Uterus (tissue), 4 donors: ENCODE measurements around the gene NINL. TPM values are rescaled to one million over a fixed set of nuclear protein-coding genes. Genes with fewer than 3 reads are reported as not detected.
A peak's percentile ranks its signal among the peaks of the same experiment; 100 is the strongest.
"Not testable (repeated sequence)": the region's sequence is repeated elsewhere in the genome, so short reads cannot be mapped to it uniquely, and the experiment has no call there.

Experiments
- DNase-seq, 2 donors: peaks; one replicate each; pipeline ENCODE4 v3.0.0-alpha.2; 2019 to 2020
- H3K27ac ChIP-seq, 2 donors: fragments of 200-600 bp; sonication (generic); 1 replicate in 1 of 2; 2 replicates in 1 of 2; pipeline ENCODE4 v1.5.1; 2016 to 2018
- H3K27me3 ChIP-seq, 2 donors: fragments of 200-600 bp; sonication (generic); one replicate each; pipeline ENCODE4 v1.5.1; 2018 to 2019; ENCODE audit warnings: control low read depth in 1 of 2
- H3K36me3 ChIP-seq, 2 donors: fragments of 200-600 bp; sonication (generic); one replicate each; pipeline ENCODE4 v1.5.1; 2019; ENCODE audit warnings: control low read depth in 1 of 2
- H3K4me1 ChIP-seq, 2 donors: fragments of 200-600 bp; sonication (generic); one replicate each; pipeline ENCODE4 v1.5.1; 2018 to 2019; ENCODE audit warnings: control low read depth in 1 of 2
- H3K4me3 ChIP-seq, 2 donors: fragments of 200-600 bp; sonication (generic); 1 replicate in 1 of 2; 2 replicates in 1 of 2; pipeline ENCODE4 v1.5.1; 2018 to 2019; ENCODE audit warnings: mild to moderate bottlenecking in 1 of 2
- H3K9me3 ChIP-seq, 2 donors: fragments of 200-600 bp; sonication (generic); one replicate each; pipeline ENCODE4 v1.5.1; 2019; ENCODE audit warnings: control low read depth in 1 of 2
- POLR2A ChIP-seq, 2 donors: fragments of 450-650 bp; IDR thresholded peaks; one replicate each; pipeline ENCODE4 v1.6.1; 2016; ENCODE audit warnings: antibody characterized with exemption in 2 of 2, mild to moderate bottlenecking in 1 of 2, moderate library complexity in 1 of 2
- intact Hi-C: fragments of 100-400 bp; cut with DNase I; formaldehyde crosslinking; loops from one replicate; pipeline ENCODE4 v1.15.1; 2023; ENCODE audit warnings: low total_unique reads
- total RNA-seq, 4 donors: library from RNA; depleted of rRNA in 3 of 4; stranded (reverse); fragments of >200 nt in 3 of 4; gene quantifications; one replicate each; pipeline versions ENCODE4 v1.1.0 to v1.2.4, GENCODE V29; 2014 to 2023
- TF ChIP-seq, protein P1 (sequence below), 4 experiments: fragments of 200-600 bp in 2 of 4; fragments of 450-650 bp in 2 of 4; sonication (generic) in 2 of 4; IDR thresholded peaks; one replicate each; pipeline ENCODE4 v1.5.1; 2016 to 2019; ENCODE audit warnings: antibody characterized with exemption in 4 of 4, mild to moderate bottlenecking in 2 of 4, moderate library complexity in 1 of 4
- donor health status: DM: yes; HTN: yes; CAD: no.

Gene NINL
- total RNA-seq: 10 to 100 TPM in 3 of 4 donors, 1 to 10 TPM in 1; 5.0 to 22.3 (median 14.7) TPM

DNA sequence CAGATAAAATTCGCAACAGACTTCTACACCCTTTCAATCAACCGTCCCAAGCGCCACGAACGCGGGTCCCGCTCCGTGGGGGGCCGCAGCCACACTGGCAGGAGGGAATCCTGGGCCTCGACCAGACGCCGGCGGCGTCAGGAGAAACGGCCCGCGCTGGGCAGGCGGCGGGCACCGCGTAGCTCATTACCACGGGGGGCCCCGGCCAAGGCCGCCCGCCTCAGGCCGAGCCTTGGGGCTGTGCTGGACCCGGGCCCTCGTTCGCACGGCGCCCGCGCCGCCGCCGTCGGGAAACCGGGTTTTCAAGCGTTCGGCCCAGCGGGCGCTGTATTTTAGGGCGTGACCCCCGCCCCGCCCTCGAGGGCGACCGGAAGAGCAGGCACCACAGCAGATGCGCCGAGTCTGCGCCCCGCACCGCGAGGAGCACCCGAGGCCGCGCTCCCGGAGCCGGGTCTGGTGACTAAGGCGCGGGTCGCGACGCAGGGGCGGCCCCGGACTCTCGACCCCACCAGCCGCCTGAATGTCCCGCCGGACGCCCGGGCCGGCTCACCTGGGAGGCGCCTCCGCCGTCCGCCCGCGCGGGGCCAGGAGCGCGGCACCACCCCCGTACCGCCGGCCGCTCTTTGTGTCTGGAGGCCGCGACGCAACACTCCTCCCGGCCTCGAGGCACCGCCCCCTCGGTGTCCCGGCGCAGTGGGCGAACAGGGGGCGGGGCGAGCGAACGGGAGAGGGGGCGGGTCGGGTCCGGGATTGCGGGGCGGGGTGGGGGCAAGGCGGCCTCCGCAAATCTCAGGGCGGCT lies at the start of gene NINL:
NINL (minus strand) TSS at position 627 of the 800 bp plus-strand sequence. CDS start 58,944 bp downstream, outside the sequence.
- peak; percentile 55 to 59 for DNase-seq
- Histone ChIP-seq H3K27ac (peak within 1 kb of the TSS; percentile 13 to 68), H3K27me3 (no peaks in the 10 kb centered on the region), H3K36me3 (no peaks in the 10 kb centered on the region), H3K4me3 (peak within 1 kb of the TSS; percentile 24 to 78), H3K4me1 (no peaks in the 10 kb centered on the region), H3K9me3 (no peaks in the 10 kb centered on the region)
- TF ChIP-seq, protein P1, sequence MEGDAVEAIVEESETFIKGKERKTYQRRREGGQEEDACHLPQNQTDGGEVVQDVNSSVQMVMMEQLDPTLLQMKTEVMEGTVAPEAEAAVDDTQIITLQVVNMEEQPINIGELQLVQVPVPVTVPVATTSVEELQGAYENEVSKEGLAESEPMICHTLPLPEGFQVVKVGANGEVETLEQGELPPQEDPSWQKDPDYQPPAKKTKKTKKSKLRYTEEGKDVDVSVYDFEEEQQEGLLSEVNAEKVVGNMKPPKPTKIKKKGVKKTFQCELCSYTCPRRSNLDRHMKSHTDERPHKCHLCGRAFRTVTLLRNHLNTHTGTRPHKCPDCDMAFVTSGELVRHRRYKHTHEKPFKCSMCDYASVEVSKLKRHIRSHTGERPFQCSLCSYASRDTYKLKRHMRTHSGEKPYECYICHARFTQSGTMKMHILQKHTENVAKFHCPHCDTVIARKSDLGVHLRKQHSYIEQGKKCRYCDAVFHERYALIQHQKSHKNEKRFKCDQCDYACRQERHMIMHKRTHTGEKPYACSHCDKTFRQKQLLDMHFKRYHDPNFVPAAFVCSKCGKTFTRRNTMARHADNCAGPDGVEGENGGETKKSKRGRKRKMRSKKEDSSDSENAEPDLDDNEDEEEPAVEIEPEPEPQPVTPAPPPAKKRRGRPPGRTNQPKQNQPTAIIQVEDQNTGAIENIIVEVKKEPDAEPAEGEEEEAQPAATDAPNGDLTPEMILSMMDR (IDR thresholded peaks at IDR 0.05): no peak
- peak; percentile 50 to 81 for TF ChIP-seq POLR2A (IDR thresholded peaks at IDR 0.05)
- intact Hi-C loops: no loop called here

GRCh38 chr20:25632940-25633790 lies 47.8 kb upstream of the NINL start:
- TF ChIP-seq POLR2A (IDR thresholded peaks at IDR 0.05): no peak
- TF ChIP-seq, protein P1 (IDR thresholded peaks at IDR 0.05): no peak
- H3K27me3 ChIP-seq: no peaks in the 10 kb centered on the region
- H3K27ac ChIP-seq: no peak overlapping the region
- H3K9me3 ChIP-seq: no peaks in the 10 kb centered on the region
- no peaks in the 10 kb centered on the region for H3K36me3 ChIP-seq
- H3K4me3 ChIP-seq: no peak overlapping the region
- H3K4me1 ChIP-seq: no peaks in the 10 kb centered on the region
- intact Hi-C loops: no loop called here
- DNase-seq: no peak

GRCh38 chr20:25630615-25631014 lies 45.3 kb upstream of the NINL start:
- H3K27me3 ChIP-seq, H3K36me3 ChIP-seq, H3K4me3 ChIP-seq, H3K4me1 ChIP-seq, H3K9me3 ChIP-seq, H3K27ac ChIP-seq, intact Hi-C loops, DNase-seq: not testable (repeated sequence)

DNA sequence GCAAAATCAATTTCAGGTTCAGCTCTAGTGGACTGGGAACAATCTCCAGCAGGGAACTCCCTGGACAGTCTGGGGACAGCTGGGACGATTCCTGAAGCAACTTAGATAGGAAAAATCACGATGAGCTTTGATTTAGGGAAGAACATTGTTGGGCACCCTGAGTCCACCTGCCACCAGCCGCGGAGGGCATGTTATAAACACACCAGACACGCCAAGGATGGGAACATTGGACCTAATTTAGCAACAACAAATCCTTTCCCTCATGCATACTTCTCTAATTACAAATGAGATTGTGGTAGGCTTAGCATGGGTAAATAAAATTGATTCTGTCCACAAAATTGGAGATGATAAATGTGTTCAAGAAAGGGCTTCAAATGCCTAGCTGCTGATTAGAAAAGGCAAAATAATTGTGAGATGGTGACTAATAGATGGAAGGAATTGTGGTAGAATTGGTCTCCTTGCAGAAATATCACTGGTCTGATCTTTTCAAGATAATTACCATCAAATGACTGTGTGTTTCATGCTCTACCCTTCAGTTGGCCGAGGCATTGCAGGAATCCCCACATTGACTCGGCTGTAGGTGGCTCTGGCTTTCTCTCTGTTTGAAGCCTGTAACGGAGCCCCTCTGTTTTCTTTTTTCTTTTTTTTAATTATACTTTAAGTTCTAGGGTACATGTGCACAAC lies 44.6 kb upstream of the NINL start:
- H3K9me3 ChIP-seq: no peaks in the 10 kb centered on the region
- H3K4me1 ChIP-seq: no peaks in the 10 kb centered on the region
- H3K36me3 ChIP-seq: no peaks in the 10 kb centered on the region
- TF ChIP-seq, protein P1 (IDR thresholded peaks at IDR 0.05): no peak
- TF ChIP-seq POLR2A (IDR thresholded peaks at IDR 0.05): no peak
- no peak overlapping the region for H3K4me3 ChIP-seq
- DNase-seq: no peak
- no peak overlapping the region for H3K27ac ChIP-seq
- intact Hi-C loops: no loop called here
- no peaks in the 10 kb centered on the region for H3K27me3 ChIP-seq

GRCh38 chr20:25626779-25627178 lies 41.4 kb upstream of the NINL start:
- no peaks in the 10 kb centered on the region for H3K36me3 ChIP-seq
- H3K27ac ChIP-seq: no peak overlapping the region
- no peak overlapping the region for H3K4me3 ChIP-seq
- no peaks in the 10 kb centered on the region for H3K4me1 ChIP-seq
- no peak for TF ChIP-seq POLR2A (IDR thresholded peaks at IDR 0.05)
- TF ChIP-seq, protein P1 (IDR thresholded peaks at IDR 0.05): no peak
- DNase-seq: no peak
- intact Hi-C loops: no loop called here
- no peaks in the 10 kb centered on the region for H3K9me3 ChIP-seq
- H3K27me3 ChIP-seq: no peaks in the 10 kb centered on the region
